ENCODE data around the gene MYCL.

MYCL gene, protein sequence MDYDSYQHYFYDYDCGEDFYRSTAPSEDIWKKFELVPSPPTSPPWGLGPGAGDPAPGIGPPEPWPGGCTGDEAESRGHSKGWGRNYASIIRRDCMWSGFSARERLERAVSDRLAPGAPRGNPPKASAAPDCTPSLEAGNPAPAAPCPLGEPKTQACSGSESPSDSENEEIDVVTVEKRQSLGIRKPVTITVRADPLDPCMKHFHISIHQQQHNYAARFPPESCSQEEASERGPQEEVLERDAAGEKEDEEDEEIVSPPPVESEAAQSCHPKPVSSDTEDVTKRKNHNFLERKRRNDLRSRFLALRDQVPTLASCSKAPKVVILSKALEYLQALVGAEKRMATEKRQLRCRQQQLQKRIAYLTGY

DNA sequence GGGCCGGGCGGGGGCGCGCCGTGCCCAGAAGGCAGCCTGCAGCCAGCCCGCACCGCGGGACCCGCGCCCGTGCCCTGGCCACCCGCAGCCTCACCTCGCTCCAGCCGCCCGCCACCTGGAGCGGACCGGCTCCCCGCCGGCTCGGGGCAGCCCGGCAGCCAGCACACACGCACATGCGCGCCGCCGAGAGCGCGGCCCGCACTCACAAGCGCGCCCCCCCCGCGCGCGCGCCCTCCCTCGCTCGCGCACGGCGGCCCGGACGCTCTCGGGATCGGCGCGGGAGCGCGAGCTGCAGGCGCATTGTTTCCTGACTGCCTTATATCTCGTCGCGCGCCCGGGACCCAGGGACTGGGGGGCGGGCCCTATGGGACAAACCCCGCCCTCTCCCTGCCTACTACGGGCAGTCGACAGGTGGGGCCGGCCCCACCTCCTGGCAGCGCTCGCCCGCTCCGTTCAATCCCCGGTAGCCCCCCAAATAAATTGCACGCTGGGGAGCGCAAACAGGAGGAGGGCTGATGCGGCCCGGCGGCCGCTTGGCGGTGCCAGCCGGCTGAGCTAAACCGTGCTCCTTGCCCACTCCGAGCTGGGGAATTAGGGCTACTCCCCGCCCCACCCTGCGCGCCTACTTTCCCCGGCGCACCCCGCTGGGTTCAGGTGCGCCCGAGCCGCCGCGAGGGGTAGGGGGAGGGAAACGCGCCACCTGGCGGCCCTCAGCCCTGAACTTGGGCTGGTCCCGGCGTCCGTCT, at the start of gene MYCL:
Gene MYCL (minus strand): TSS at position 204 of the 746 bp plus-strand sequence. CDS start 483 bp downstream, outside the sequence.
- no peaks in the 10 kb centered on the region for H3K36me3 Mint-ChIP-seq
- H3K27me3 Mint-ChIP-seq: peaks cover 25% of the 10 kb centered on the region
- H3K9me3 Mint-ChIP-seq (ENCODE audit: low read depth): no peaks in the 10 kb centered on the region
- peaks cover 5% of the 10 kb centered on the region for H3K4me1 Mint-ChIP-seq (ENCODE audit: low read depth)
- H3K27ac Mint-ChIP-seq: no peak within 1 kb of the TSS
- H3K4me3 Mint-ChIP-seq: peak within 1 kb of the TSS; percentile 75

DNA sequence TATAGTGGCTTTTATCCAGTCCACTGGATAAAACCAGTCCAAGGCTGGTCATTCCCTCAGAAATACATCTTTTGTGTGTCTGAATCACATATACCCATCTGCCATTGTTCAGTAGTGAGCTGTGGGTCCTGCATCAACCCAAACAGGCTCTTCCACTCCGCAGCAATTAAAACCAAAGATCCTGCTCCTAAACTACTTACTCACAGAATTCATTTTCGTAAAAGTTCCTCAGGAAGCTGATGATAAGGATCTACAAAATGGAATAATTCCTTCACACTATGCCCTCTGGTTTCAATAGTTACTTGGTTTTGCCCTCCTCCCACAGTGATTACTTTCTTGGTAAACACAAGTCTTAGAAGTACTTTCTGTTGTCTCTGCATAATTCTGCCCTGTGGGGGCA, 48.2 kb upstream of the MYCL start:
- Mint-ChIP-seq H3K4me3 (no peak overlapping the region), H3K27ac (no peak overlapping the region), H3K36me3 (no peaks in the 10 kb centered on the region), H3K27me3 (no peaks in the 10 kb centered on the region), H3K9me3 (ENCODE audit: low read depth) (no peaks in the 10 kb centered on the region), H3K4me1 (ENCODE audit: low read depth) (peaks cover 4% of the 10 kb centered on the region)

DNA sequence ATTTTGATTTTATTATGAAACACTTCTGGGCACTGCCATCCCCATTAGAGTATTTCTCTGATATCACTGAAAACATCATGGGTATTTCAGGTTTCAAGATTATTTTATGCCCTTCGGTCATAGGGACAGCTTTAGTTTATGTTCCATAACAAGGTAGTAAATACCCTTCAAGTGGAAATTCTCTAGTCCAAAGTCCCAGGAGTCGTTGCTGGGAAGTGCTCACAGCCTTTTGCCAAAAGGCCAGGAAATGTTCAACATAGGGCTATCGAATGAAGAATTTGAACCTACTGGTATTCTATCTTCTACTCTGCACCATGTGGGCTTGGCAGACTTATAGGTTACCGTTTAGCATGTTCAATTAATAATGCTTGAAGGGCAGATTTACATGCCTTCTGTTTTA, 45.5 kb upstream of the MYCL start:
- no peak overlapping the region for H3K4me3 Mint-ChIP-seq
- peaks cover 2% of the 10 kb centered on the region for H3K4me1 Mint-ChIP-seq (ENCODE audit: low read depth)
- H3K27ac Mint-ChIP-seq: no peak overlapping the region
- no peaks in the 10 kb centered on the region for H3K36me3 Mint-ChIP-seq
- no peaks in the 10 kb centered on the region for H3K27me3 Mint-ChIP-seq
- H3K9me3 Mint-ChIP-seq (ENCODE audit: low read depth): no peaks in the 10 kb centered on the region

DNA sequence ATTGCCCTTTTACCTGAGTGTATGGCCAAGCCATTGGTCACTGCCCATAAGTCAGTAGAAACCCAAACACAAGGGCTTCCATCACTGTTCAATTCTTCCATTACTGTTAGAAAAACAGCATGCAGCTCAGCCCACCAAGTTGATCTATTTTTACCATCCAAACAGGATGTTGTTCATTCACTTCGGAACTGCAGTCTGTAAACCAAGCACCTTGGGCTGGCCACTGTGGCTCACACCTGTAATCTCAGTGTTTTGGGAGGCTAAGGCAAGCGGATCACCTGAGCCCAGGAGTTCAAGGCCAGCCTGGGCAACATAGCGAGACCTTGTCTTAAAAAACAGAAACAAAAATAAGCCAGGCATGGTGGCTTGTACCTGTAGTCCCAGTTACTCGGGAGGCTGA, 44.5 kb upstream of the MYCL start:
- H3K36me3 Mint-ChIP-seq: no peaks in the 10 kb centered on the region
- no peaks in the 10 kb centered on the region for H3K27me3 Mint-ChIP-seq
- H3K9me3 Mint-ChIP-seq (ENCODE audit: low read depth): no peaks in the 10 kb centered on the region
- H3K4me1 Mint-ChIP-seq (ENCODE audit: low read depth): peaks cover 2% of the 10 kb centered on the region
- no peak overlapping the region for H3K27ac Mint-ChIP-seq
- H3K4me3 Mint-ChIP-seq: no peak overlapping the region

DNA sequence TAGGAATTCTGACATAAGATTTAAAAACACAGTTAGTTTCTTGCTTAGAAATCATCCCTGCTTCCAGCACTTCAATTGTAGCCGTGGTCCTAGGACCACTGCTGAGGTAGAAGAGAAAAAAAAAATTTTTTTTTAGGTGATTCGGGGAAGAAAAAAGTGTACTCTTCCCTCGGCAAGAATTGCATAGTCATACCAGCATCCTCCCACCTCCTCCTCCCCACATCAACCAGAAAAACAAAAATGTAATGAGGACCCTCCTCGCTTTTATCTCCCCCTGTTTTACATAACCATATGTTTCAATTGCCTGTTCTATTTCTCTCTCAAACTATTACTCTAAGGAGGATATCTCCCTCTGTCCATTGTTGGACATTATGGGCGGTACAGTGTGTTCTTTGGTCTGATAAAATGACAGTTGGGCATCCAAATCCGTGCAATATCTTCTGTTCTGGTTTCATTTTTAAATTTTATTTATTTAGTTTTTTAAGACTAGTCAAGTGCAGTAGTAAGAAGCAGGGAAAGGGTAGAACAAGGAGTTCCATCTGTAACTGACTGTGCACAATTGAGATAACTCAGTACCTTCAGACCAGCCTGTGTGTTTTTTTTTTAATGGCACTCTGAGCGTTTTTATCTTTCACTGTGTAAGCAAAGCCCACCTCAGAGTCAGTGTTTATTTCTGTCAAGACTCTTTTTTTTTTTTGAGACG, 42.8 kb upstream of the MYCL start:
- Mint-ChIP-seq H3K27me3 (no peaks in the 10 kb centered on the region), H3K36me3 (no peaks in the 10 kb centered on the region), H3K27ac (no peak overlapping the region), H3K4me3 (no peak overlapping the region), H3K9me3 (ENCODE audit: low read depth) (no peaks in the 10 kb centered on the region), H3K4me1 (ENCODE audit: low read depth) (peaks cover 2% of the 10 kb centered on the region)

DNA sequence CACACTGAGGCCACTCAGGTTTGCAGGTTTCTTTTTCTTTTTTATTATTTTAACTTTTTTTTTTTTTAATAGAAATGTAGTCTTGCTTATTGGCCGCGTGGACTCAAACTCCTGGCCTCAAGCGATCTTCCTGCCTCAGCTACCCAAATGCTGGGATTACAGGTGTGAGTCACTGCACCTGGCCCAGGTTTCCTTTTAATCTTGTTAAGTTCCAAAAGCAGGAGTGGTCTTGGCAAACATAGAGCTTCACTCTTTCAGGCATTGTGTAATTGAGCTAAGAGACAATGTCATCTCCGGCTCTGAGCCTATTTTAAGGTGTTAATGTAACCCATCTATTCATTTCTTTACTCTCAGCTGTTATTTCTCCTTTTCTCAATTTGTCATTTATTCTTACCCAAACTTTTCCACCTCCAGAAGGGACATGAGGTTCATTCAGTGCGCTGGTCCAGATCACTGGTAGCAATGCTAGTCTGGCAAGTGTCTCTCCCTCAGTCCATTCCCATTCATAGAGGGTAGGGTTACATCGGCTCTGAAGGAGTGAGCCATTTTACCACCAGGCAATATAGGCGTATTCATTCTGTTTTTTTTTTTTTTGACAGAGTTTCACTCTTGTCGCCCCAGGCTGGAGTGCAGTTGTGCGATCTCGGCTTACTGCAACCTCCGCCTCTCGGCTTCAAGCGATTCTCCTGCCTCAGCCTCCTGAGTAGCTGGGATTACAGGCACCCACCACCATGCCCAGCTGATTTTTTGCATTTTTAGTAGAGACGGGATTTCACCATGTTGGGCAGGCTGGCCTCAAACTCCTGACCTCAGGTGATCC, 42.0 kb upstream of the MYCL start:
- Mint-ChIP-seq H3K27ac (no peak overlapping the region), H3K36me3 (no peaks in the 10 kb centered on the region), H3K9me3 (ENCODE audit: low read depth) (no peaks in the 10 kb centered on the region), H3K4me1 (ENCODE audit: low read depth) (peaks cover 2% of the 10 kb centered on the region), H3K4me3 (no peak overlapping the region), H3K27me3 (no peaks in the 10 kb centered on the region)

DNA sequence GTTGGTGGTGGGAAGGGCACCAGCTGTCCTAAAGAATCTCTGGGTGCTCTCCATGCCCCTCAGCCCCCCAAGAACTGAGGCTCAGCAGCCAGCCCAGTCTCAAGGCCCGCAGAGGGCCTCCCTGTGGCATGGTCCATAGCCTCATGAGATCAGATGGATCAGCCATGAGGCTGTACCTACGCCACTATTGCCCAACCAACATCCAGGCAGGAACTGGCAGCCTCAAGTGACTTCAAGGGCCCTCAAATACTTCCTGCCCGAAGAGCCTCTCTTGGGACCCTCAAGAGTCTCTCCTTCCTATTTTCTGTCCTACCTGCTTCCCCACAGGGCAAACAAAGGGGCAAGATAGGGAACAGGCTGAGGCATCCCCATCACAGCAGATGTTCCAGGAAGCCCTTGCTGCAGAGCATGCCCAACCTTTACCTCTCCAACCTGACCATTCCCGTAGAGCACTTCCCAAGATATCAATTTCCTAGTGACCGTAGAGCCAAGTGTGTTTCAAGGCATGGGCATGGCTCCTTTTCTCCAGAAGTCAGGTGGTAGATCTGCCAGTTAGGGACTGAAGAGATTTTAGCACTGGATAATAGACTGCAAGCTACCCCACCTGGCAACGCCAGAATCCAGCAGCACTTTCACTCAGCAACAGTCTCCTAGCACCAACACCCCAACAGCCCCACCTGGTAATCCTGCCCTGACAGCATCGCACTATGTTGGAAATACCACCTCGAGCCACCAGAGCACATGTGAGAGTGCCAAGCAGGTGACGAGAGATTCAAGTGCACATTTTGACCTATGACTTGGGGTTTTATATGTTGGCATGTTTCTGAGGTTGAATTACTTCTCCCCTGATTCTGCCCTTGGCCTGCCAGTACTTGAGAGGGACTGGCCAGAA, 39.5 kb upstream of the MYCL start:
- no peaks in the 10 kb centered on the region for H3K27me3 Mint-ChIP-seq
- H3K4me3 Mint-ChIP-seq: no peak overlapping the region
- H3K36me3 Mint-ChIP-seq: no peaks in the 10 kb centered on the region
- H3K9me3 Mint-ChIP-seq (ENCODE audit: low read depth): no peaks in the 10 kb centered on the region
- peaks cover 2% of the 10 kb centered on the region for H3K4me1 Mint-ChIP-seq (ENCODE audit: low read depth)
- H3K27ac Mint-ChIP-seq: no peak overlapping the region

DNA sequence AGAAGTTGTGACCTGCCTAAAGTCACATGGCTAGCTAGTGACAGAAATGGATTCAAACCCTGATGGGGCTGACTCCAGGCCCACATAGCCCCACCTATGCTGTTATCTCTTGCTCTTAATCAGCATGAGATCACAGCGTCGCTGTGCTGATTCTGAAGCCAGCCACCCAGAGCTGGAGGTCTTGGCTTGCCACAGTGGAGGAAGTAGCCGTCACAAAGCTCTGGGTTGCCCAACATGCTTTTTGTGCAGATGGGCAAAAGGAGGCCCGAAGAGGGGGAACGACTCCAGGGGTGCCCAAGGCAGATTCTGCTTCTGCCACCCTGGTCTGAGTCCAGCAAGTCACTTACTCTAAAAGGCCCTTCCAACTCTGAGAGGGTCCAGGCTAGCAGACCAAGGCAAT, 38.5 kb upstream of the MYCL start:
- H3K27me3 Mint-ChIP-seq: no peaks in the 10 kb centered on the region
- no peaks in the 10 kb centered on the region for H3K36me3 Mint-ChIP-seq
- peaks cover 2% of the 10 kb centered on the region for H3K4me1 Mint-ChIP-seq (ENCODE audit: low read depth)
- no peaks in the 10 kb centered on the region for H3K9me3 Mint-ChIP-seq (ENCODE audit: low read depth)
- no peak overlapping the region for H3K4me3 Mint-ChIP-seq
- no peak overlapping the region for H3K27ac Mint-ChIP-seq

DNA sequence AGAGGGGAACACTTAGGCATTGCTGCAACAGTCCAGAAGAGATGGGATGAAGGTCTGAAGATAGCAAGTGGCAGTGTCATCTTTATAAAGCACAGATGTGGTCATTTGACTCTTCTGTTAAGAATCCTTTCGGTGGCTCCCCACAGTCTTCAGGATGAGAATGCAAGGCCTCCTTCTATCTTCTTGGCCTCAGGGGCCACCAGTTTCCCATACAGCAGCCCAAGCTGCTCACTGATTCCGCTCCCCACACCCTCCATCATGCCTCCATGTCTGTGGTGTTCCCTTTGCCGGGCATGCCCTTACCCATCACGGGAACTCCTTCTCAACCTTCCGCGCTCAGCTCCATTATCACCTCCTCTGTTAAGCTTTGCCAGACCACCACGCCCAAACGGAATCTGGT, 37.1 kb upstream of the MYCL start:
- H3K4me3 Mint-ChIP-seq: no peak overlapping the region
- H3K27me3 Mint-ChIP-seq: no peaks in the 10 kb centered on the region
- H3K9me3 Mint-ChIP-seq (ENCODE audit: low read depth): no peaks in the 10 kb centered on the region
- H3K27ac Mint-ChIP-seq: no peak overlapping the region
- no peaks in the 10 kb centered on the region for H3K4me1 Mint-ChIP-seq (ENCODE audit: low read depth)
- H3K36me3 Mint-ChIP-seq: no peaks in the 10 kb centered on the region

DNA sequence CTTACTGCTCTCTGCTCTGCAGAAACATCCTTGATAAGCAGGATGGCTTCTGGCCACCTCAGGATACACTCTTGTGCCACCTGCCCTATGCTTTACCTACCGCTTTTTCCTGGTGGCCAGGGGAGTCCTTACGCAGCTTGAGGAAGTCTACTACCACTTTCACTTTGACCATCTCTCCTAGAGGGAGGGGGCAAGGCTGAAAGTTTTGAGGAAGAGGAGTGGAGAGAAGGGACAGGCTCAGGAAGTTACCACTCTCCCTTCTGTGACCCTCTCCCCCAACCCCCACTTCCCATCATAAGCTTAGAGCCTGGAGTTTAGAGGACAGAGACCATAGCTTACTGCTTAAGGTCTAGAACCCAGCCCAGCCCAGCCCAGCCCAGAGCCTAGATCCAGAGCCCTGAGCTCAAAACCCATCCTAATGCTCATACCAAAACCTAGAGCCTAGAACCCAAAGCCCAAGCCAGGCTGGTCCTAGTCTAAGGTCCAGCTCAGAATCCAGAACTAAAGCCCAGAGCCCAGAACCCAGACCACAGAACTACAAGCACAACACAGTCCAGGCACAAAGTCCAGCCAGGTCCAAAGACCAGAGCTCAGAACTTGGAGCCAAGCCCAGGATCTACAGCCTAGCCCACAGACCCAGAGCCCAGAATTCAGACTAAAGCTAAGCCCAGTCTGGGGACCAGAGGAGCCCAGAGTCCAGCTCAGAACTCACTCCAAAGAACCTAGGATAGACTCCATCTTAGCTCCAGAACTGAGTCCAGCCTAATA, 35.2 kb upstream of the MYCL start:
- Mint-ChIP-seq H3K9me3 (ENCODE audit: low read depth) (no peaks in the 10 kb centered on the region), H3K27me3 (no peaks in the 10 kb centered on the region), H3K36me3 (no peaks in the 10 kb centered on the region), H3K4me1 (ENCODE audit: low read depth) (no peaks in the 10 kb centered on the region), H3K4me3 (no peak overlapping the region), H3K27ac (no peak overlapping the region)

DNA sequence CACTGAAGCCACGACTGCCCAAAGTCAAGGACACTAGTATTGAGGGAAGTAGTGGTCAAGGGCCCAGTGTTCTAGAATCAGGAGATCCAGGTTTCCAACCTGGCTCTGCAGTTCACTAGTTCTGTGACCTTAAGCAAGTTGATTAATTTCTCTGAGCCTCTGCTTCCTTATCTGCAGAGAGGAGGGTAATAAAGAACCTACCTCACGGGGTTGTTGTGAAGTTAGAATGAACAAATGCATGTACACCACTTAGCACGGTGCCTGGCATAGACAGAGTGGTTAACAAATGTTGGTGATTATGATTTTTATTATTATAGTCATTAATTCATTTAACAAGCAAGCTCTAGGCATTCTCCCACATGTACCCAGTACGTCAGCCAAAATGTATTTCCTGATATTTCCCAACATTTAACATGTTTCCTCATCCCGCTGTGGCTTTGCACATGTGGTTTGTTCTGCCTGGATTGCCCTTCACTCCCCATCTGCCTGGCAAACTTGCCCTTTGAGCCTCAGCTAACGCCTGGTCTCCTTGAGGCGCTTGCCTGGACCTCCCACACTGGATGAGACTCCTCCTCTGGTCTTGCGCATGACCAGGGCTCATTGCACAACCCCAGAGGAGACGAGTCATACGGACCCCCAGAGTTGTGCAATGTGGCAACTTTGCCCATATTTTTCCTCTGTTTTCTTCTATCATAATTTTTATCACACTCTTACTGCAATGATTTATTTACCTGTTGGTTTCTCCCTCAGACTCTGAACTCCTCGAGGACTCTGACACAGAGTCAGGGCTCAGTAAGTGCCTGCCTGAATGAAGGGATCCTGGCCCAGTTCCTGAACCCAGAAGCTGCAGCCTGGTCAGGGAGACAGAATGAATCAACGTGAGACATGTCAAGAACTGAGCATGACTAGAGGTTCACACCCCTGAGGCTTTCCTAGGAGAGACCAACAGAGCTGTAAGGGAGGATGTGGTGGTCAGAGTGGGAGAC, 32.5 kb upstream of the MYCL start:
- no peak overlapping the region for H3K27ac Mint-ChIP-seq
- H3K4me1 Mint-ChIP-seq (ENCODE audit: low read depth): no peaks in the 10 kb centered on the region
- no peaks in the 10 kb centered on the region for H3K27me3 Mint-ChIP-seq
- H3K9me3 Mint-ChIP-seq (ENCODE audit: low read depth): no peaks in the 10 kb centered on the region
- no peak overlapping the region for H3K4me3 Mint-ChIP-seq
- no peaks in the 10 kb centered on the region for H3K36me3 Mint-ChIP-seq

DNA sequence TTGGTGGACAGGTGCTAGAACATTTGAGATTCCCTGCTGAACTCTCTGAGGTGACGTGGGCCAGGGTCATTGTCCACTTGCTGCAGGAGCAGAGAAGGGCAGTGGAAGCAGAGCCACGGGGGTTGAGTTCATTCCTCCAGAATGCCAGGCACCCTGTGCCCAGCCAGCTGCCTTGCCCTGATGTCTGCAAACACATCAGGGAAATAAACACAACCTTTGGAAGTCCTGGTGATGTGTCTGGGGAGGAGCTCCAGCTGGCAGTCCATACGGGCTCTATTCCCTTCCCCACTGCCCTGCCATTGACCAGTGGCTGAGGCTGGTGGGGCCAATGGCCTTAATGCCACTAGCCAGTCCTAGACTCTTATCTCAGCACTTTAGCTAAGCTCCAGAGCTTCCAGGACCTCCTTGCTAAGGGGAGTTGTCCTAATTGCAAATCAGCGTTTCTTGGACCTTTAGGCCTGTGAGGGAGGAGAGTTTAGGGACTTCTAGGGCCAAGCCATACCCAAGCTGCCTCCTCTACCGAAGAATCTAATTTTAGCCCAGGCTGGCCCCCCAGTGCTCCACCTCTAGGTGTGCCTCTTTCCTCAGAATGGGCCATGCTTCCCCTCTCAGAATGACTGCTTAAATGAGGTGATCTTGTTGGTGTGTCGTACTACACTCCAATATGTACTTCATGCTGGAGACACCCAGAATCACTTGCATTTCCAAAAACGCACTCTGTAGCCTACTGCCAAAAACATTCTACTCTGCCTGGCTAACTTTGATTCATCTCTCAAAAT, 27.3 kb upstream of the MYCL start:
- Mint-ChIP-seq H3K4me3 (no peak overlapping the region), H3K27ac (no peak overlapping the region), H3K36me3 (no peaks in the 10 kb centered on the region), H3K4me1 (ENCODE audit: low read depth) (peaks cover 5% of the 10 kb centered on the region), H3K9me3 (ENCODE audit: low read depth) (no peaks in the 10 kb centered on the region), H3K27me3 (no peaks in the 10 kb centered on the region)
